OCI-LY1 (cell line): ENCODE results near the gene BASP1.

Experiments
- EZH2 ChIP-seq: fragments of 200-600 bp; sonication (generic), shearing (Covaris generic); IDR thresholded peaks from 2 replicates; pipeline ENCODE4 v1.8.0; 2017; ENCODE audit warnings: borderline replicate concordance, mixed run types, mild to moderate bottlenecking, antibody characterized with exemption, low read length, moderate library complexity, mixed read lengths
- TF ChIP-seq, protein P1 (sequence below): fragments of 200-600 bp; sonication (generic), shearing (Covaris generic); IDR thresholded peaks from 2 replicates; pipeline ENCODE4 v1.5.1; 2017; ENCODE audit warnings: mild to moderate bottlenecking, antibody characterized with exemption, low read length, moderate library complexity, mixed read lengths

DNA sequence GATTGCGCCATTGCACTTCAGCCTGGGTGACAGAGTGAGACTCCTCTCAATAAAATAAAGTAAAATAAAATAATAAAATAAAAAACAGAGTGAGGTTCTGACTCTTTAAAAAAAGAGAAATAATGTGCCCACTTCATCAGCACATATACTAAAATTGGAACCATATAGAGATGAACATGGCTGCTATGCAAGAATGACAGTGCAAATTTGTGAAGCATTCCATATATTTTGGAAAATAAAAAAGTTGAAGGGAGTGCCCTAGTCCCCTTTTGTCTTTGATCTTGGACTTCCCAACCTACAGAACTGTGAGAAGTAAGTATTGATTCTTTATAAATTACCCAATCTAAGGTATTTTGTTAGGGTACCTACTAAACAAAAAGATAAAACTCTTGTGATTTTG lies 23.1 kb downstream of the BASP1 start:
- TF ChIP-seq, protein P1, sequence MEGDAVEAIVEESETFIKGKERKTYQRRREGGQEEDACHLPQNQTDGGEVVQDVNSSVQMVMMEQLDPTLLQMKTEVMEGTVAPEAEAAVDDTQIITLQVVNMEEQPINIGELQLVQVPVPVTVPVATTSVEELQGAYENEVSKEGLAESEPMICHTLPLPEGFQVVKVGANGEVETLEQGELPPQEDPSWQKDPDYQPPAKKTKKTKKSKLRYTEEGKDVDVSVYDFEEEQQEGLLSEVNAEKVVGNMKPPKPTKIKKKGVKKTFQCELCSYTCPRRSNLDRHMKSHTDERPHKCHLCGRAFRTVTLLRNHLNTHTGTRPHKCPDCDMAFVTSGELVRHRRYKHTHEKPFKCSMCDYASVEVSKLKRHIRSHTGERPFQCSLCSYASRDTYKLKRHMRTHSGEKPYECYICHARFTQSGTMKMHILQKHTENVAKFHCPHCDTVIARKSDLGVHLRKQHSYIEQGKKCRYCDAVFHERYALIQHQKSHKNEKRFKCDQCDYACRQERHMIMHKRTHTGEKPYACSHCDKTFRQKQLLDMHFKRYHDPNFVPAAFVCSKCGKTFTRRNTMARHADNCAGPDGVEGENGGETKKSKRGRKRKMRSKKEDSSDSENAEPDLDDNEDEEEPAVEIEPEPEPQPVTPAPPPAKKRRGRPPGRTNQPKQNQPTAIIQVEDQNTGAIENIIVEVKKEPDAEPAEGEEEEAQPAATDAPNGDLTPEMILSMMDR: no peak
- TF ChIP-seq EZH2: no peak
